Panc1 (cell line): ENCODE measurements around the gene MTUS2. TPM values are rescaled to one million over a fixed set of nuclear protein-coding genes. Genes with fewer than 3 reads are reported as not detected.

Experiments
- ATAC-seq: fragments of 200-7000 bp; cut with Tn5 transposase; 2 replicates; pipeline ENCODE4 v1.9.1; 2020; ENCODE audit warnings: mild to moderate bottlenecking, moderate library complexity
- BruUV-seq: library from RNA; stranded (reverse); fragments of 400-500 nt; replicated peaks from 2 replicates; lab custom pipeline; 2021; lab: Mats Ljungman, UMichigan
- CTCF ChIA-PET: fragments of 300-600 bp; sonication (Branson Sonifier 250); formaldehyde crosslinking; loops from one replicate; lab custom pipeline; 2022; ENCODE audit warnings: antibody characterized with exemption; lab: Charles Lee
- POLR2A ChIA-PET: fragments of 300-600 bp; sonication (Branson Sonifier 250); formaldehyde crosslinking; loops from one replicate; lab custom pipeline; 2022; ENCODE audit warnings: antibody characterized with exemption; lab: Charles Lee
- DNase-seq: peaks from one replicate; pipeline ENCODE4 v3.0.0-alpha.2; 2010; ENCODE audit warnings: low read depth, low spot score
- H3K27ac ChIP-seq: 2 replicates; pipeline ENCODE4 v1.5.1; 2011; ENCODE audit warnings: mild to moderate bottlenecking, low read length, inconsistent platforms
- H3K27me3 ChIP-seq: fragments of 200-500 bp; sonication (Bioruptor generic); 2 replicates; pipeline ENCODE4 v1.6.0; 2014; ENCODE audit warnings: low read length, inconsistent platforms; ENCODE audit not compliant: control insufficient read depth, insufficient read depth
- H3K36me3 ChIP-seq: fragments of 200-500 bp; sonication (Bioruptor generic); 2 replicates; pipeline ENCODE4 v1.5.1; 2014; ENCODE audit warnings: inconsistent platforms, mild to moderate bottlenecking, low read length, moderate library complexity; ENCODE audit not compliant: control insufficient read depth, insufficient read depth
- H3K4me1 ChIP-seq: 2 replicates; pipeline ENCODE4 v1.5.1; 2011; ENCODE audit warnings: inconsistent platforms, mild to moderate bottlenecking, low read length, moderate library complexity; ENCODE audit not compliant: control insufficient read depth, insufficient read depth
- H3K4me3 ChIP-seq, 2 experiments: 2 replicates each; pipeline ENCODE4 v1.5.1; 2011 to 2012; ENCODE audit warnings: low read depth in 2 of 2, low read length in 2 of 2, mild to moderate bottlenecking in 2 of 2, inconsistent platforms in 1 of 2, moderate library complexity in 1 of 2
- H3K9me3 ChIP-seq: fragments of 200-500 bp; sonication (Bioruptor generic); 2 replicates; pipeline ENCODE4 v1.5.1; 2014; ENCODE audit warnings: low read depth, mild to moderate bottlenecking, inconsistent platforms, low read length, moderate library complexity; ENCODE audit not compliant: control insufficient read depth, insufficient read depth
- CTCF ChIP-seq: fragments of 450-650 bp; IDR thresholded peaks from 2 replicates; pipeline ENCODE4 v1.5.1; 2017; ENCODE audit warnings: mild to moderate bottlenecking
- POLR2AphosphoS5 ChIP-seq: IDR thresholded peaks from 2 replicates; pipeline ENCODE4 v1.6.1; 2012; ENCODE audit warnings: mild to moderate bottlenecking, low read depth, low read length, moderate library complexity
- SIN3A ChIP-seq: IDR thresholded peaks from 2 replicates; pipeline ENCODE4 v1.6.1; 2012; ENCODE audit warnings: low read depth, mild to moderate bottlenecking, low read length, moderate library complexity, borderline replicate concordance; ENCODE audit not compliant: insufficient read depth
- TCF7L2 ChIP-seq: IDR thresholded peaks from 2 replicates; pipeline ENCODE4 v1.6.1; 2011; ENCODE audit warnings: mild to moderate bottlenecking, low read depth, low read length, inconsistent platforms
- in situ Hi-C: cut with HindIII; loops from 2 replicates; pipeline ENCODE4 v1.10.0; 2016; ENCODE audit warnings: low sequenced_read_pairs, low pct_unique_long_range_greater_than_20kb
- intact Hi-C: fragments of 100-400 bp; cut with micrococcal nuclease; formaldehyde crosslinking; loops from one replicate; pipeline ENCODE4 v1.10.0; 2022; ENCODE audit not compliant: unreplicated experiment
- total RNA-seq: library from RNA; stranded (reverse); gene quantifications from one replicate; pipeline ENCODE4 v1.2.1, GENCODE V29; 2021; ENCODE audit not compliant: unreplicated experiment
- TF ChIP-seq, protein P1 (sequence below), 2 experiments: IDR thresholded peaks; 2 replicates each; pipeline ENCODE4 v1.6.1; 2011 to 2012; ENCODE audit warnings: low read depth in 2 of 2, control low read depth in 1 of 2, low read length in 1 of 2, mild to moderate bottlenecking in 1 of 2, moderate library complexity in 1 of 2; ENCODE audit not compliant: insufficient read depth in 1 of 2

MTUS2 gene
- total RNA-seq, 1 experiment from 2014 or later: 0.05 TPM

- CTCF ChIA-PET: no interaction called here
- Histone ChIP-seq H3K4me3 (no peak overlapping the region), H3K27ac (no peak overlapping the region), H3K9me3 (no peaks in the 10 kb centered on the region), H3K27me3 (no peaks in the 10 kb centered on the region), H3K36me3 (no peaks in the 10 kb centered on the region), H3K4me1 (no peaks in the 10 kb centered on the region)
- in situ Hi-C loops: no loop called here
- intact Hi-C loops: no loop called here
- no TSS peak for BruUV-seq
- TF ChIP-seq TCF7L2: no peak
- TF ChIP-seq SIN3A: no peak
- no peak for TF ChIP-seq POLR2AphosphoS5
- no peak for TF ChIP-seq CTCF
- TF ChIP-seq, protein P1, sequence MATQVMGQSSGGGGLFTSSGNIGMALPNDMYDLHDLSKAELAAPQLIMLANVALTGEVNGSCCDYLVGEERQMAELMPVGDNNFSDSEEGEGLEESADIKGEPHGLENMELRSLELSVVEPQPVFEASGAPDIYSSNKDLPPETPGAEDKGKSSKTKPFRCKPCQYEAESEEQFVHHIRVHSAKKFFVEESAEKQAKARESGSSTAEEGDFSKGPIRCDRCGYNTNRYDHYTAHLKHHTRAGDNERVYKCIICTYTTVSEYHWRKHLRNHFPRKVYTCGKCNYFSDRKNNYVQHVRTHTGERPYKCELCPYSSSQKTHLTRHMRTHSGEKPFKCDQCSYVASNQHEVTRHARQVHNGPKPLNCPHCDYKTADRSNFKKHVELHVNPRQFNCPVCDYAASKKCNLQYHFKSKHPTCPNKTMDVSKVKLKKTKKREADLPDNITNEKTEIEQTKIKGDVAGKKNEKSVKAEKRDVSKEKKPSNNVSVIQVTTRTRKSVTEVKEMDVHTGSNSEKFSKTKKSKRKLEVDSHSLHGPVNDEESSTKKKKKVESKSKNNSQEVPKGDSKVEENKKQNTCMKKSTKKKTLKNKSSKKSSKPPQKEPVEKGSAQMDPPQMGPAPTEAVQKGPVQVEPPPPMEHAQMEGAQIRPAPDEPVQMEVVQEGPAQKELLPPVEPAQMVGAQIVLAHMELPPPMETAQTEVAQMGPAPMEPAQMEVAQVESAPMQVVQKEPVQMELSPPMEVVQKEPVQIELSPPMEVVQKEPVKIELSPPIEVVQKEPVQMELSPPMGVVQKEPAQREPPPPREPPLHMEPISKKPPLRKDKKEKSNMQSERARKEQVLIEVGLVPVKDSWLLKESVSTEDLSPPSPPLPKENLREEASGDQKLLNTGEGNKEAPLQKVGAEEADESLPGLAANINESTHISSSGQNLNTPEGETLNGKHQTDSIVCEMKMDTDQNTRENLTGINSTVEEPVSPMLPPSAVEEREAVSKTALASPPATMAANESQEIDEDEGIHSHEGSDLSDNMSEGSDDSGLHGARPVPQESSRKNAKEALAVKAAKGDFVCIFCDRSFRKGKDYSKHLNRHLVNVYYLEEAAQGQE (IDR thresholded peaks at IDR 0.05; ENCODE audit: insufficient read depth in 1 of 2, low read depth in 2 of 2, low read length in 1 of 2): no peak
- DNase-seq: no peak
- no peak for ATAC-seq
- POLR2A ChIA-PET: no interaction called here
These were observed 653.0 kb downstream of the MTUS2 start for GRCh38 chr13:29473166-29473565.

DNA sequence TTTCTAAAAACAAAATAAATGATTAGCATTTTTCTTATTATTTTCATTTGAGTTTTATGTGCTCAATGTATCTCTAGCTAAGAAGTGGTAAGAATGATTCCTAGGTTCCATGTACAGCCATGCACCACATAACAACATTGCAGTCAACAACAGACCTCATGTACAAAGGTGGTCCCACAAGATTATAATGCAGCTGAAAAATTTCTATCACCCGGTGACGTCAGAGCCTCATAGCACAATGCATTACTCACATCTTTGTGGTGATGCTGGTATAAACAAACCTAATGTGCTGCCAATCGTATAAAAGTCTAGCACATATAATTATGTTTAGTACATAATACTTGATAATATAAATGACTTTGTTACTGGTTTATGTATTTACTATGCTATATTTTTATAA, 654.9 kb downstream of the MTUS2 start:
- no TSS peak for BruUV-seq
- TF ChIP-seq SIN3A (no peak), POLR2AphosphoS5 (no peak), TCF7L2 (no peak), CTCF (no peak)
- TF ChIP-seq, protein P1 (IDR thresholded peaks at IDR 0.05; ENCODE audit: insufficient read depth in 1 of 2, low read depth in 2 of 2, low read length in 1 of 2): no peak
- Histone ChIP-seq H3K9me3 (no peaks in the 10 kb centered on the region), H3K27ac (no peak overlapping the region), H3K36me3 (no peaks in the 10 kb centered on the region), H3K4me1 (no peaks in the 10 kb centered on the region), H3K4me3 (no peak overlapping the region), H3K27me3 (no peaks in the 10 kb centered on the region)
- no peak for DNase-seq
- POLR2A ChIA-PET: no interaction called here
- no peak for ATAC-seq
- in situ Hi-C loops (no loop called here), intact Hi-C loops (no loop called here)
- CTCF ChIA-PET: no interaction called here
